Heart left ventricle (tissue), 16 donors: ENCODE results near the gene ATG12. TPM values are rescaled to one million over a fixed set of nuclear protein-coding genes. Genes with fewer than 3 reads are reported as not detected.

Experiments
- ATAC-seq, 4 donors: fragments of 200-7000 bp; cut with Tn5 transposase; one replicate each; pipeline ENCODE4 v1.9.1; 2020 to 2022; ENCODE audit warnings: moderate library complexity in 4 of 4, mild to moderate bottlenecking in 3 of 4, moderate number of reproducible peaks in 1 of 4
- DNase-seq, 5 donors: peaks; one replicate each; pipeline ENCODE4 v3.0.0-alpha.2; 2020
- H3K27ac ChIP-seq, 12 donors: fragments of 200-600 bp; sonication (generic) in 4 of 12; one replicate each; pipeline versions ENCODE4 v1.5.0 to v1.8.0; 2016 to 2022; ENCODE audit warnings: mild to moderate bottlenecking in 2 of 12
- H3K27me3 ChIP-seq, 9 donors: fragments of 200-600 bp; sonication (generic) in 2 of 9; one replicate each; pipeline versions ENCODE4 v1.5.1 to v1.8.0; 2016 to 2022; ENCODE audit warnings: mild to moderate bottlenecking in 3 of 9
- H3K36me3 ChIP-seq, 9 donors: fragments of 200-600 bp; sonication (generic) in 2 of 9; one replicate each; pipeline versions ENCODE4 v1.5.0 to v1.8.0; 2018 to 2022; ENCODE audit warnings: mild to moderate bottlenecking in 2 of 9
- H3K4me1 ChIP-seq, 12 donors: fragments of 200-600 bp; sonication (generic) in 4 of 12; one replicate each; pipeline versions ENCODE4 v1.5.0 to v1.8.0; 2016 to 2022; ENCODE audit warnings: mild to moderate bottlenecking in 3 of 12
- H3K4me3 ChIP-seq, 12 donors: fragments of 200-600 bp; sonication (generic) in 4 of 12; one replicate each; pipeline versions ENCODE4 v1.5.0 to v1.8.0; 2017 to 2022; ENCODE audit warnings: mild to moderate bottlenecking in 9 of 12, moderate library complexity in 4 of 12
- H3K9me3 ChIP-seq, 12 donors: fragments of 200-600 bp; sonication (generic) in 4 of 12; one replicate each; pipeline versions ENCODE4 v1.5.0 to v1.8.0; 2016 to 2022; ENCODE audit warnings: mild to moderate bottlenecking in 1 of 12
- POLR2A ChIP-seq, 2 donors: fragments of 450-650 bp; IDR thresholded peaks; one replicate each; pipeline ENCODE4 v1.6.1; 2017; ENCODE audit warnings: antibody characterized with exemption in 2 of 2, mild to moderate bottlenecking in 2 of 2, moderate library complexity in 2 of 2
- WGBS, 4 donors: extraction: QIAGEN DNeasy Blood & Tissue Kit in 2 of 4; methylation state at CpG; one replicate each; pipeline versions ENCODE4 v1.1.5 to v1.1.7; 2013 to 2018; 5-methylcytosine and 5-hydroxymethylcytosine counted together
- intact Hi-C, 10 donors: fragments of 100-400 bp; cut with DNase I; formaldehyde crosslinking; loops; one replicate each; pipeline versions ENCODE4 v1.11.1 to v1.14.2; 2022
- polyA plus RNA-seq, 2 donors: library from polyadenylated mRNA; stranded (reverse); fragments of 200-250 nt; gene quantifications; one replicate each; pipeline ENCODE4 v1.2.3, GENCODE V29; 2013
- total RNA-seq, 9 donors: library from RNA; depleted of rRNA in 2 of 9; stranded (reverse); fragments of >200 nt in 2 of 9; fragmentation: NEBNext Ultra II Directional in 3 of 9; extraction: Animal tissue kit (Norgen Biotek cat#: 25700) in 3 of 9; gene quantifications; one replicate each; pipeline versions ENCODE4 v1.1.0 to v1.2.4, GENCODE V29; 2016 to 2023
- TF ChIP-seq, protein P1 (sequence below), 12 donors: fragments of 200-600 bp; sonication (generic) in 4 of 12; IDR thresholded peaks; one replicate each; pipeline versions ENCODE4 v1.5.0 to v1.8.0; 2018 to 2022; ENCODE audit warnings: antibody characterized with exemption in 12 of 12, mild to moderate bottlenecking in 5 of 12
- donor health status: ischemic (EF 13 %, LVEDD 7.1; RV severe dilation, severe dysfunction).
- donor health status: healthy with polysubstance abuse.
- donor health status: DM: no; HTN: yes; CAD: no.
- donor health status: DM: no; HTN: no; CAD: no.
- donor health status: ischemic (EF 25% LVEDD 6.9; RV normal size, moderate dysfunction).
- donor health status: ischemic (EF 25% LVEDD 5.7; RV mildly dilated, moderate dysfunction).
- donor health status: healthy.
- donor health status: DM: yes; HTN: yes; CAD: no.
- donor health status: ischemic (EF 35%, LVEDD 5.7; RV mildly dilated, moderate dysfunction).
- donor health status: nonischemic (EF 11% LVEDD 7.7; RV severe dilation, severe dysfunction).
- donor health status: DM: yes; HTN: yes; CAD: no.
- donor health status: PGD.
- donor health status: ischemic (EF 29% LVEDD 5.4; RV normal size, mild dysfunction).
- donor health status: nonischemic (EF 23%, LVEDD 6.1; RV moderate dilation, normal function).

ATG12 gene
- total and polyA plus RNA-seq, 11 donors = 15.3 to 31.3 (median 23.0) TPM

DNA sequence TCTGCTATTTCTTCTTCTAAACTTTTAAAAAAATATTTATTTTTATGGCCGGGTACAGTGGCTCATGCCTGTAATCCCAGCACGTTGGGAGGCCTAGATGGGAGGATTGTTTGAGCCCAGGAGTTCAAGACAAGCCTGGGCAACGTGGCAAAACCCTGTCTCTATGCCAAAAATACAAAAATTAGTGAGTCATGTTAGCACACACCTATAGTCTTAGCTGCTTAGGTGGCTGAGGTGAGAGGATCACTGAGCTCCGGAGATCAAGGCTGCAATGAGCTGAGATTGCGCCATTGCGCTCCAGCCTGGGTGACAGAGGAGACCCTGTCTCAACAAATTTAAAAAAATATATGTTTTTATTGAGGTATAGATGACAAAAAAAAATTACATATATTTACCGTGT is 5.9 kb upstream of the ATG12 start:
- ATAC-seq = no peak
- Histone ChIP-seq H3K27me3 (no peaks in the 10 kb centered on the region), H3K36me3 (no peaks in the 10 kb centered on the region), H3K4me1 (peaks cover 3 to 69% (median 55%) of the 10 kb centered on the region in 12 donors), H3K4me3 (no peak overlapping the region), H3K27ac (no peak overlapping the region), H3K9me3 (no peaks in the 10 kb centered on the region)
- TF ChIP-seq POLR2A (IDR thresholded peaks at IDR 0.05) = no peak
- TF ChIP-seq, protein P1, sequence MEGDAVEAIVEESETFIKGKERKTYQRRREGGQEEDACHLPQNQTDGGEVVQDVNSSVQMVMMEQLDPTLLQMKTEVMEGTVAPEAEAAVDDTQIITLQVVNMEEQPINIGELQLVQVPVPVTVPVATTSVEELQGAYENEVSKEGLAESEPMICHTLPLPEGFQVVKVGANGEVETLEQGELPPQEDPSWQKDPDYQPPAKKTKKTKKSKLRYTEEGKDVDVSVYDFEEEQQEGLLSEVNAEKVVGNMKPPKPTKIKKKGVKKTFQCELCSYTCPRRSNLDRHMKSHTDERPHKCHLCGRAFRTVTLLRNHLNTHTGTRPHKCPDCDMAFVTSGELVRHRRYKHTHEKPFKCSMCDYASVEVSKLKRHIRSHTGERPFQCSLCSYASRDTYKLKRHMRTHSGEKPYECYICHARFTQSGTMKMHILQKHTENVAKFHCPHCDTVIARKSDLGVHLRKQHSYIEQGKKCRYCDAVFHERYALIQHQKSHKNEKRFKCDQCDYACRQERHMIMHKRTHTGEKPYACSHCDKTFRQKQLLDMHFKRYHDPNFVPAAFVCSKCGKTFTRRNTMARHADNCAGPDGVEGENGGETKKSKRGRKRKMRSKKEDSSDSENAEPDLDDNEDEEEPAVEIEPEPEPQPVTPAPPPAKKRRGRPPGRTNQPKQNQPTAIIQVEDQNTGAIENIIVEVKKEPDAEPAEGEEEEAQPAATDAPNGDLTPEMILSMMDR (IDR thresholded peaks at IDR 0.05) = no peak
- WGBS, 4 donors = 91 to 93% (median 92%) methylated on average over 7 of the region's 7 CpGs
- no peak for DNase-seq
- intact Hi-C loops = loop anchor here in 2 of 10 donors (10.0 kb wide), 2 partner anchors 238 to 532 kb away; partner anchors contain the start of gene COMMD10 (in 1 of the 2)

DNA sequence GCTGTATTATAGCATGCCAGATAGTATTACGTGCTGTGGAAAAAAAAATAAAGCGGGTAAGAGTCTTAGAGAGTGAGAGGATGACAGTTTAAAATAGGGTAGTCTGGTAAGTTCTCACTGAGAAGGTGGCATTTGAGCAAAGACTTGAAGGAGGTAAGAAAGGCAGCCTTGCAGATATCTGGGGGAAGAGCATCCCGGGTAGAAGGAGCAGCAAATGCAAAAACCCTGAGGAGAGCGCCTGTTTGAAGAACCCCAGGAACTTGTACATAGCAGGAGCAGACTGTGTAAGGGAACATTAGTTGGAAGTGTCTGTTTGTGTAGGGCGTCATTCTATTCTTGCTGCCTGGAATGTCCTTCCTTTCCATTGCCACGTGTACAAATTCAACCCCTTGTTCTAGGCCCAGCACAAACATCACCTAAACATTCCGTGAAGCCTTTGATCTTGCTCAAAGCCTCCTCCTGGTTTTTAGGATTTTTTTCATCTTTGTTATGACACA is 3.0 kb upstream of the ATG12 start:
- ATAC-seq = peak in 1 of 4 donors; percentile 16
- intact Hi-C loops = loop anchor here in 6 of 10 donors (5.0 to 10.0 kb wide), 7 partner anchors 212 to 530 kb away; partner anchors contain the start of genes TMED7 (in 2 of the 6), COMMD10 (in 1 of the 6) and FEM1C (in 1 of the 6)
- H3K4me3 ChIP-seq = peak overlapping the region in 6 of 12 donors; percentile 73 to 94 (median 87)
- no peaks in the 10 kb centered on the region for H3K27me3 ChIP-seq
- peaks cover 0 to 59% (median 47%) of the 10 kb centered on the region in 12 donors for H3K4me1 ChIP-seq
- WGBS, 4 donors = 47 to 55% (median 51%) methylated on average over 7 of the region's 7 CpGs
- no peaks in the 10 kb centered on the region for H3K9me3 ChIP-seq
- TF ChIP-seq POLR2A (IDR thresholded peaks at IDR 0.05) = no peak
- TF ChIP-seq, protein P1 (IDR thresholded peaks at IDR 0.05) = no peak
- H3K36me3 ChIP-seq = no peaks in the 10 kb centered on the region
- no peak for DNase-seq
- peak overlapping the region; percentile 0 to 96 (median 69) for H3K27ac ChIP-seq

DNA sequence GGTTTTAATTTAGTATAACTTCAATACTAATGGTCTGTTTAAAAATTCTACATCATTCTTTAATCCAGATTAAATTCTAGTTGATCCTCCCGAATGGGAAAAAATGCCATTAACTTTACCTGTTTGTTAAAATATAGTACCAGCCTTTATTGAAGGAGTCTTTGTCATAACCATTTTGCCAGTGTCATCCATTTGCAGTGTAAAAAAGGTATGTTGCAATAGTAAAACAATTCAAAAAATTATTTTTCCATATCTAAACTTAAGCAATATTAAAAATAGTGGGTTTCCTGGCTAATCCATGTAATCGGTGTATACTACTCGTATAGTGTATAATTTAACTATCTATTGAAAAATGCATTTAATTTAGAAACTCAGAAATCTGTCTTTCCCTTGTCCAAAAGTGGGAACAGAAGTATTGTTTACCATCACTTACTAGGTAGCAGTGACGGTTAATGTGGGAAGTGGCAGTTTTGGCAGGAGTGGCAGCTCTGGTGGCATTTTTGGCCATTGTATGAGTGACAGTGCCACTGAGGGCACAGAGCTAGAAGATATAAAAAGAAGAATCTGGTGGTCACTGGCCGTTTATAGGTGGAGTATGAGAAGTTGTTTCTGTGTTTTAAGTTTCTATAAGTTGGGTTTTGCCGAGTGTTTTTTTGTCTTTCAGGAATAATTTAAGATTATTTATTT is 2.2 kb upstream of the ATG12 start:
- H3K4me3 ChIP-seq = peak overlapping the region in 10 of 12 donors; percentile 73 to 97 (median 86)
- TF ChIP-seq, protein P1 (IDR thresholded peaks at IDR 0.05) = no peak
- no peak for TF ChIP-seq POLR2A (IDR thresholded peaks at IDR 0.05)
- H3K27ac ChIP-seq = peak overlapping the region in 11 of 12 donors; percentile 41 to 96 (median 96)
- no peaks in the 10 kb centered on the region for H3K36me3 ChIP-seq
- no peaks in the 10 kb centered on the region for H3K9me3 ChIP-seq
- no peaks in the 10 kb centered on the region for H3K27me3 ChIP-seq
- WGBS, 4 donors = 55 to 62% (median 58%) methylated on average over 6 of the region's 6 CpGs
- peaks cover 0 to 64% (median 52%) of the 10 kb centered on the region in 12 donors for H3K4me1 ChIP-seq
- ATAC-seq = no peak
- DNase-seq = peak in 1 of 5 donors; percentile 30
- intact Hi-C loops = loop anchor here in 6 of 10 donors (5.0 to 10.0 kb wide), 7 partner anchors 211 to 529 kb away; partner anchors contain the start of genes TMED7 (in 2 of the 6), COMMD10 (in 1 of the 6) and FEM1C (in 1 of the 6)

DNA sequence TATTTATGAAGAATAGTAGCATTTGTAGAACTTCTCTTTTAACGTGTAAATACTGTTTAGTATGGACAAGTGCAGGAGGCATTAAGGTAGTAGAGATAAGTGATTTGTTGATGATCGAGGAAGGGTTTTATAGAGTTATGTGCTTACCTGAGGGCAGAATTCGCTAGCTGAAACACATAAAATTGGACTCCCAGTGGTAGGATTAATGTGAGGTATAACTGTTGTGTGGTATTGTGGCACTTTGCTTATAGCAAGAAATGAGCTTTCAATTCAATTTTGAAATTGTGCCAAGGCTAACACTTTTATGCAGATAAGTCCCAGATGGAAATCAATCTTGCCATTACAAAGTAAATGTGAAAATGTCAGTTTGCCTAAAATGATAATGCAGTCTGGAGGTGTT is 1.6 kb upstream of the ATG12 start:
- no peak for DNase-seq
- H3K27ac ChIP-seq = peak overlapping the region; percentile 88 to 98 (median 96)
- no peak for ATAC-seq
- no peaks in the 10 kb centered on the region for H3K27me3 ChIP-seq
- 15 to 23% (median 21%) methylated on average over 3 of the region's 3 CpGs for WGBS, 4 donors
- intact Hi-C loops = loop anchor here in 6 of 10 donors (5.0 to 10.0 kb wide), 7 partner anchors 211 to 528 kb away; partner anchors contain the start of genes TMED7 (in 2 of the 6), COMMD10 (in 1 of the 6) and FEM1C (in 1 of the 6)
- H3K9me3 ChIP-seq = no peaks in the 10 kb centered on the region
- H3K4me1 ChIP-seq = peaks cover 0 to 71% (median 59%) of the 10 kb centered on the region in 12 donors
- H3K36me3 ChIP-seq = peaks cover 0 to 3% (median 0%) of the 10 kb centered on the region in 9 donors
- TF ChIP-seq, protein P1 (IDR thresholded peaks at IDR 0.05) = no peak
- no peak for TF ChIP-seq POLR2A (IDR thresholded peaks at IDR 0.05)
- H3K4me3 ChIP-seq = peak overlapping the region; percentile 73 to 97 (median 86)
